ENCODE results near the gene NOL3.

The NOL3 gene

GRCh38 chr16:67158637-67159600 is 11.4 kb upstream of the NOL3 start:
- Histone ChIP-seq H3K36me3 (ENCODE audit: insufficient read depth, low read length) (no peaks in the 10 kb centered on the region), H3K27ac (no peak overlapping the region), H3K9ac (ENCODE audit: insufficient read length) (peak overlapping the region; percentile 53), H3K4me3 (peak overlapping the region; percentile 84), H3K9me3 (ENCODE audit: low read depth, low read length) (no peaks in the 10 kb centered on the region)
- no peak for DNase-seq (ENCODE audit: low read depth, low spot score)
- no peak for TF ChIP-seq EZH2 (IDR thresholded peaks at IDR 0.05)
- no peak for TF ChIP-seq FOXP2 (optimal IDR thresholded peaks at IDR 0.05; ENCODE audit: control extremely low read depth, extremely low read length, insufficient read depth)
- no peak for TF ChIP-seq POLR2AphosphoS5 (IDR thresholded peaks at IDR 0.05; ENCODE audit: borderline replicate concordance, low read depth, low read length)

- TF ChIP-seq POLR2AphosphoS5 (IDR thresholded peaks at IDR 0.05; ENCODE audit: borderline replicate concordance, low read depth, low read length) (no peak), EZH2 (IDR thresholded peaks at IDR 0.05) (no peak), FOXP2 (optimal IDR thresholded peaks at IDR 0.05; ENCODE audit: control extremely low read depth, extremely low read length, insufficient read depth) (no peak)
- no peak overlapping the region for H3K27ac ChIP-seq
- H3K4me3 ChIP-seq = no peak overlapping the region
- no peak for DNase-seq (ENCODE audit: low read depth, low spot score)
- H3K9me3 ChIP-seq (ENCODE audit: low read depth, low read length) = no peaks in the 10 kb centered on the region
- H3K36me3 ChIP-seq (ENCODE audit: insufficient read depth, low read length) = no peaks in the 10 kb centered on the region
- H3K9ac ChIP-seq (ENCODE audit: insufficient read length) = no peak overlapping the region
These were observed 8.7 kb upstream of the NOL3 start for GRCh38 chr16:67161595-67162058.

GRCh38 chr16:67162506-67163163 is 7.7 kb upstream of the NOL3 start:
- Histone ChIP-seq H3K27ac (no peak overlapping the region), H3K4me3 (no peak overlapping the region), H3K9ac (ENCODE audit: insufficient read length) (no peak overlapping the region), H3K36me3 (ENCODE audit: insufficient read depth, low read length) (no peaks in the 10 kb centered on the region), H3K9me3 (ENCODE audit: low read depth, low read length) (no peaks in the 10 kb centered on the region)
- TF ChIP-seq FOXP2 (optimal IDR thresholded peaks at IDR 0.05; ENCODE audit: control extremely low read depth, extremely low read length, insufficient read depth) = no peak
- DNase-seq (ENCODE audit: low read depth, low spot score) = no peak

- H3K9ac ChIP-seq (ENCODE audit: insufficient read length) = no peak overlapping the region
- no peak for TF ChIP-seq EZH2 (IDR thresholded peaks at IDR 0.05)
- DNase-seq (ENCODE audit: low read depth, low spot score) = no peak
- H3K36me3 ChIP-seq (ENCODE audit: insufficient read depth, low read length) = no peaks in the 10 kb centered on the region
- H3K4me3 ChIP-seq = no peak overlapping the region
- H3K9me3 ChIP-seq (ENCODE audit: low read depth, low read length) = no peaks in the 10 kb centered on the region
- H3K27ac ChIP-seq = no peak overlapping the region
These were observed 7.0 kb upstream of the NOL3 start for GRCh38 chr16:67163164-67163998.

GRCh38 chr16:67163999-67164558 is 6.3 kb upstream of the NOL3 start:
- DNase-seq (ENCODE audit: low read depth, low spot score) = no peak
- Histone ChIP-seq H3K4me3 (no peak overlapping the region), H3K27ac (no peak overlapping the region), H3K9me3 (ENCODE audit: low read depth, low read length) (no peaks in the 10 kb centered on the region), H3K36me3 (ENCODE audit: insufficient read depth, low read length) (no peaks in the 10 kb centered on the region), H3K9ac (ENCODE audit: insufficient read length) (no peak overlapping the region)
- no peak for TF ChIP-seq EZH2 (IDR thresholded peaks at IDR 0.05)
- no peak for TF ChIP-seq FOXP2 (optimal IDR thresholded peaks at IDR 0.05; ENCODE audit: control extremely low read depth, extremely low read length, insufficient read depth)
- TF ChIP-seq POLR2AphosphoS5 (IDR thresholded peaks at IDR 0.05; ENCODE audit: borderline replicate concordance, low read depth, low read length) = no peak

GRCh38 chr16:67164599-67165061 is 5.7 kb upstream of the NOL3 start, which contains the start of gene HSF4:
HSF4 (plus strand) TSS chr16:67164745; CDS start chr16:67164812, 67 bp downstream.
- TF ChIP-seq EZH2 (IDR thresholded peaks at IDR 0.05) = no peak
- TF ChIP-seq FOXP2 (optimal IDR thresholded peaks at IDR 0.05; ENCODE audit: control extremely low read depth, extremely low read length, insufficient read depth) = no peak
- no peak for TF ChIP-seq POLR2AphosphoS5 (IDR thresholded peaks at IDR 0.05; ENCODE audit: borderline replicate concordance, low read depth, low read length)
- no peak within 1 kb of the TSS for H3K27ac ChIP-seq
- H3K4me3 ChIP-seq = no peak within 1 kb of the TSS
- no peak for DNase-seq (ENCODE audit: low read depth, low spot score)
- no peak within 1 kb of the TSS for H3K9ac ChIP-seq (ENCODE audit: insufficient read length)
- no peaks in the 10 kb centered on the region for H3K36me3 ChIP-seq (ENCODE audit: insufficient read depth, low read length)
- H3K9me3 ChIP-seq (ENCODE audit: low read depth, low read length) = no peaks in the 10 kb centered on the region

- TF ChIP-seq FOXP2 (optimal IDR thresholded peaks at IDR 0.05; ENCODE audit: control extremely low read depth, extremely low read length, insufficient read depth) (no peak), EZH2 (IDR thresholded peaks at IDR 0.05) (no peak), POLR2AphosphoS5 (IDR thresholded peaks at IDR 0.05; ENCODE audit: borderline replicate concordance, low read depth, low read length) (no peak)
- H3K9ac ChIP-seq (ENCODE audit: insufficient read length) = no peak overlapping the region
- H3K4me3 ChIP-seq = no peak overlapping the region
These were observed 4.9 kb upstream of the NOL3 start for GRCh38 chr16:67165121-67166078.

More at GRCh38 chr16:67165121-67166078, 4.9 kb upstream of the NOL3 start:
- H3K27ac ChIP-seq = no peak overlapping the region
- DNase-seq (ENCODE audit: low read depth, low spot score) = no peak
- H3K9me3 ChIP-seq (ENCODE audit: low read depth, low read length) = no peaks in the 10 kb centered on the region
- H3K36me3 ChIP-seq (ENCODE audit: insufficient read depth, low read length) = no peaks in the 10 kb centered on the region
